OCI-LY3 (cell line): ENCODE measurements around the gene LOC101059915.

Source experiments
- CTCF ChIP-seq: fragments of 200-600, 300-600 bp; sonication (generic); IDR thresholded peaks from 2 replicates; pipeline ENCODE4 v1.5.1; 2014; ENCODE audit warnings: antibody characterized with exemption, low read length, low read depth
- EZH2phosphoT487 ChIP-seq: fragments of 200-600 bp; shearing (Covaris generic); IDR thresholded peaks from 2 replicates; pipeline ENCODE4 v1.6.1; 2018; ENCODE audit warnings: antibody characterized with exemption, mixed run types, low read depth

GRCh38 chrX:71637848-71638247 lies 29.5 kb upstream of the LOC101059915 start:
- TF ChIP-seq CTCF (no peak), EZH2phosphoT487 (no peak)
